H9 (cell line): Measurements from ENCODE around the gene CCDC33. TPM values are rescaled to one million over a fixed set of nuclear protein-coding genes. Genes with fewer than 3 reads are reported as not detected.

Source experiments
- DNase-seq: peaks from one replicate; pipeline ENCODE4 v3.0.0-alpha.2; 2017
- H2AFZ ChIP-seq: one replicate; pipeline ENCODE4 v1.6.1; 2013; ENCODE audit warnings: mild to moderate bottlenecking, low read length, control low read depth, moderate library complexity
- H2AK5ac ChIP-seq: 2 replicates; pipeline ENCODE4 v1.6.1; 2013; ENCODE audit warnings: low read length, control low read depth, mixed read lengths; ENCODE audit not compliant: insufficient read length
- H2BK120ac ChIP-seq: one replicate; pipeline ENCODE4 v1.6.1; 2013; ENCODE audit warnings: low read depth, mild to moderate bottlenecking, low read length, control low read depth, inconsistent platforms; ENCODE audit not compliant: poor library complexity, severe bottlenecking
- H2BK12ac ChIP-seq: 2 replicates; pipeline ENCODE4 v1.6.1; 2013; ENCODE audit warnings: low read length, control low read depth, mixed read lengths, low read depth; ENCODE audit not compliant: insufficient read length
- H2BK15ac ChIP-seq: 2 replicates; pipeline ENCODE4 v1.6.1; 2013; ENCODE audit warnings: low read depth, low read length, control low read depth
- H2BK20ac ChIP-seq: one replicate; pipeline ENCODE4 v1.6.1; 2013; ENCODE audit warnings: low read depth, mild to moderate bottlenecking, low read length, control low read depth, inconsistent platforms; ENCODE audit not compliant: poor library complexity, severe bottlenecking
- H2BK5ac ChIP-seq: 2 replicates; pipeline ENCODE4 v1.6.1; 2013; ENCODE audit warnings: low read length, control low read depth, mixed read lengths; ENCODE audit not compliant: insufficient read length
- H3K14ac ChIP-seq: 2 replicates; pipeline ENCODE4 v1.6.1; 2013; ENCODE audit warnings: low read length, control low read depth; ENCODE audit not compliant: insufficient read depth
- H3K18ac ChIP-seq: 2 replicates; pipeline ENCODE4 v1.6.1; 2013; ENCODE audit warnings: low read depth, mild to moderate bottlenecking, mixed read lengths, low read length, control low read depth; ENCODE audit not compliant: insufficient read length
- H3K23ac ChIP-seq: 2 replicates; pipeline ENCODE4 v1.6.1; 2013; ENCODE audit warnings: low read length, control low read depth, mixed read lengths, low read depth; ENCODE audit not compliant: insufficient read length
- H3K23me2 ChIP-seq: 2 replicates; pipeline ENCODE4 v1.6.1; 2013; ENCODE audit warnings: low read depth, mild to moderate bottlenecking, mixed read lengths, low read length, control low read depth; ENCODE audit not compliant: insufficient read length, poor library complexity, severe bottlenecking
- H3K27ac ChIP-seq: 2 replicates; pipeline ENCODE4 v1.5.1; 2013; ENCODE audit warnings: low read length, control low read depth, mixed read lengths, low read depth; ENCODE audit not compliant: insufficient read length
- H3K27me3 ChIP-seq: 2 replicates; pipeline ENCODE4 v1.6.1; 2013; ENCODE audit warnings: low read length, control low read depth, inconsistent platforms; ENCODE audit not compliant: insufficient read depth
- H3K4ac ChIP-seq: 2 replicates; pipeline ENCODE4 v1.6.1; 2013; ENCODE audit warnings: low read depth, mild to moderate bottlenecking, control low read depth, inconsistent platforms, low read length, moderate library complexity
- H3K4me1 ChIP-seq: 2 replicates; pipeline ENCODE4 v1.6.1; 2013; ENCODE audit warnings: low read length, control low read depth, inconsistent platforms; ENCODE audit not compliant: insufficient read depth
- H3K4me2 ChIP-seq: 2 replicates; pipeline ENCODE4 v1.6.1; 2013; ENCODE audit warnings: low read length, control low read depth, mixed read lengths; ENCODE audit not compliant: insufficient read length, insufficient read depth
- H3K56ac ChIP-seq: 2 replicates; pipeline ENCODE4 v1.6.1; 2013; ENCODE audit warnings: low read depth, mild to moderate bottlenecking, mixed read lengths, low read length, control low read depth; ENCODE audit not compliant: insufficient read length
- H3K79me1 ChIP-seq: 2 replicates; pipeline ENCODE4 v1.6.1; 2013; ENCODE audit warnings: low read depth, mild to moderate bottlenecking, moderate library complexity, low read length, control low read depth, inconsistent platforms; ENCODE audit not compliant: insufficient read depth, poor library complexity, severe bottlenecking
- H3K79me2 ChIP-seq: 2 replicates; pipeline ENCODE4 v1.6.1; 2013; ENCODE audit warnings: low read length, control low read depth, inconsistent platforms; ENCODE audit not compliant: insufficient read depth
- H3K9ac ChIP-seq: 2 replicates; pipeline ENCODE4 v1.6.1; 2013; ENCODE audit warnings: low read length, control low read depth, mixed read lengths; ENCODE audit not compliant: insufficient read length; ENCODE audit errors: extremely low read depth
- H3K9me3 ChIP-seq: one replicate; pipeline ENCODE4 v1.6.1; 2013; ENCODE audit warnings: low read depth, low read length, inconsistent platforms; ENCODE audit not compliant: control insufficient read depth
- H3T11ph ChIP-seq: one replicate; pipeline ENCODE4 v1.6.1; 2013; ENCODE audit warnings: mild to moderate bottlenecking, low read length, control low read depth, inconsistent platforms
- H4K20me1 ChIP-seq: one replicate; pipeline ENCODE4 v1.6.1; 2013; ENCODE audit not compliant: control insufficient read depth, insufficient read length, insufficient read depth
- H4K5ac ChIP-seq: 2 replicates; pipeline ENCODE4 v1.6.1; 2013; ENCODE audit warnings: low read depth, mild to moderate bottlenecking, mixed read lengths, low read length, control low read depth; ENCODE audit not compliant: insufficient read length
- H4K8ac ChIP-seq: replicated peaks from 2 replicates; pipeline ENCODE4 v1.6.1; 2013; ENCODE audit warnings: low read length, control low read depth, mixed read lengths, low read depth; ENCODE audit not compliant: insufficient read length
- H4K91ac ChIP-seq: 2 replicates; pipeline ENCODE4 v1.6.1; 2013; ENCODE audit warnings: low read depth, mild to moderate bottlenecking, moderate library complexity, mixed read lengths, low read length, control low read depth; ENCODE audit not compliant: insufficient read length
- H3K27ac Mint-ChIP-seq, 3 experiments: 2 replicates in 2 of 3; 3 replicates in 1 of 3; pipeline ENCODE4 v1.8.0; 2020 to 2021; ENCODE audit warnings: mixed read lengths in 3 of 3, mild to moderate bottlenecking in 1 of 3, moderate library complexity in 1 of 3
- H3K27me3 Mint-ChIP-seq: 2 replicates; pipeline ENCODE4 v1.8.0; 2021; ENCODE audit warnings: low read depth, mild to moderate bottlenecking, moderate library complexity, mixed read lengths
- H3K36me3 Mint-ChIP-seq, 3 experiments: 2 replicates in 2 of 3; 3 replicates in 1 of 3; pipeline ENCODE4 v1.8.0; 2020 to 2021; ENCODE audit warnings: low read depth in 3 of 3, mixed read lengths in 3 of 3; ENCODE audit not compliant: insufficient read depth in 1 of 3
- H3K4me1 Mint-ChIP-seq, 2 experiments: 2 replicates each; pipeline ENCODE4 v1.8.0; 2020; ENCODE audit warnings: mixed read lengths in 2 of 2
- H3K4me3 Mint-ChIP-seq, 2 experiments: 2 replicates in 1 of 2; 3 replicates in 1 of 2; pipeline ENCODE4 v1.8.0; 2020 to 2021; ENCODE audit warnings: mild to moderate bottlenecking in 2 of 2, mixed read lengths in 2 of 2, moderate library complexity in 1 of 2
- H3K9me3 Mint-ChIP-seq, 2 experiments: 2 replicates in 1 of 2; 3 replicates in 1 of 2; pipeline ENCODE4 v1.8.0; 2020; ENCODE audit warnings: mild to moderate bottlenecking in 2 of 2, mixed read lengths in 2 of 2, moderate library complexity in 1 of 2
- CTCF ChIP-seq: fragments of 200-600 bp; sonication (generic); conservative IDR thresholded peaks from 3 replicates; pipeline ENCODE4 v1.8.0; 2021; ENCODE audit warnings: antibody characterized with exemption, mild to moderate bottlenecking
- WGBS: extraction: QIAGEN DNeasy Blood & Tissue Kit; methylation state at CpG from one replicate; pipeline ENCODE4 v1.1.7; 2013; ENCODE audit warnings: missing lambda C conversion rate, low lambda C conversion rate, mixed read lengths; ENCODE audit not compliant: insufficient read length; ENCODE audit errors: extremely low coverage; 5-methylcytosine and 5-hydroxymethylcytosine counted together
- total RNA-seq: library from RNA; stranded (reverse); gene quantifications from 2 replicates; pipeline ENCODE4 v1.2.1, GENCODE V29; 2021

The CCDC33 gene
- total RNA-seq, 1 experiment from 2014 or later, result 4.6 TPM

- no CpG with 5 or more reads among the region's 16 CpGs for WGBS
- Histone ChIP-seq H4K91ac (no peak overlapping the region), H2BK5ac (no peak overlapping the region), H2BK120ac (no peak overlapping the region), H3K14ac (no peak overlapping the region), H4K8ac (no peak overlapping the region), H3K18ac (no peak overlapping the region), H3K56ac (no peak overlapping the region), H3K27ac (no peak overlapping the region), H2BK20ac (no peak overlapping the region), H2BK15ac (no peak overlapping the region), H2AFZ (no peak overlapping the region), H3K9me3 (no peaks in the 10 kb centered on the region), H3K79me1 (no peaks in the 10 kb centered on the region), H3K4ac (no peak overlapping the region), H4K20me1 (no peaks in the 10 kb centered on the region), H3K9ac (no peak overlapping the region), H2BK12ac (no peak overlapping the region), H3K4me2 (no peak overlapping the region), H3K27me3 (peaks cover 22% of the 10 kb centered on the region; the same call in 1 of the 2 replicates), H3K4me1 (peaks cover 10% of the 10 kb centered on the region; the same call in 1 of the 2 replicates), H4K5ac (no peak overlapping the region), H3K23ac (no peak overlapping the region), H3T11ph (no peak overlapping the region), H3K79me2 (no peaks in the 10 kb centered on the region), H3K23me2 (no peaks in the 10 kb centered on the region), H2AK5ac (no peak overlapping the region)
- no peak for TF ChIP-seq CTCF
- Mint-ChIP-seq H3K4me3 (no peak overlapping the region), H3K4me1 (peaks cover 58 to 77% of the 10 kb centered on the region in 2 experiments), H3K36me3 (no peaks in the 10 kb centered on the region), H3K27ac (no peak overlapping the region), H3K27me3 (peaks cover 59% of the 10 kb centered on the region), H3K9me3 (no peaks in the 10 kb centered on the region; a peak in 1 of 5 replicates)
- DNase-seq, result no peak
These were observed 17.9 kb upstream of the CCDC33 start for GRCh38 chr15:74217907-74218885.
